Mesenchymal stem cell (in vitro differentiated cells and primary cell): ENCODE measurements around the gene LIMS2.

Experiments
- DNase-seq: peaks from one replicate; pipeline ENCODE4 v3.0.0-alpha.2; 2013
- H2AFZ ChIP-seq: one replicate; pipeline ENCODE4 v1.6.1; 2013; ENCODE audit warnings: low read depth, mild to moderate bottlenecking, control low read depth, inconsistent platforms, low read length, moderate library complexity
- H2AK5ac ChIP-seq: 2 replicates; pipeline ENCODE4 v1.6.1; 2013; ENCODE audit warnings: low read length, moderate library complexity, mild to moderate bottlenecking, inconsistent platforms; ENCODE audit not compliant: severe bottlenecking
- H2BK120ac ChIP-seq: one replicate; pipeline ENCODE4 v1.6.1; 2013; ENCODE audit warnings: low read depth, mild to moderate bottlenecking, inconsistent platforms, low read length, moderate library complexity
- H2BK12ac ChIP-seq, 2 experiments: one replicate each; pipeline ENCODE4 v1.6.1; 2013; ENCODE audit warnings: inconsistent platforms in 2 of 2, low read length in 2 of 2, mild to moderate bottlenecking in 2 of 2, moderate library complexity in 2 of 2, control low read depth in 1 of 2
- H2BK15ac ChIP-seq: one replicate; pipeline ENCODE4 v1.6.1; 2013; ENCODE audit warnings: mild to moderate bottlenecking, low read depth, inconsistent platforms; ENCODE audit not compliant: poor library complexity, severe bottlenecking
- H2BK5ac ChIP-seq: 2 replicates; pipeline ENCODE4 v1.6.1; 2013; ENCODE audit warnings: low read depth, mild to moderate bottlenecking, low read length, control low read depth, inconsistent platforms; ENCODE audit not compliant: poor library complexity, severe bottlenecking
- H3K14ac ChIP-seq, 2 experiments: one replicate each; pipeline ENCODE4 v1.6.1; 2013; ENCODE audit warnings: inconsistent platforms in 2 of 2, low read length in 2 of 2, control low read depth in 1 of 2, mild to moderate bottlenecking in 1 of 2, moderate library complexity in 1 of 2
- H3K18ac ChIP-seq, 2 experiments: one replicate each; pipeline ENCODE4 v1.6.1; 2013; ENCODE audit warnings: inconsistent platforms in 2 of 2, low read length in 2 of 2, control low read depth in 1 of 2, low read depth in 1 of 2, mild to moderate bottlenecking in 1 of 2
- H3K23ac ChIP-seq, 2 experiments: one replicate each; pipeline ENCODE4 v1.6.1; 2013; ENCODE audit warnings: inconsistent platforms in 2 of 2, low read length in 2 of 2, mild to moderate bottlenecking in 2 of 2, moderate library complexity in 2 of 2, control low read depth in 1 of 2
- H3K27ac ChIP-seq: 2 replicates; pipeline ENCODE4 v1.5.1; 2013; ENCODE audit warnings: mild to moderate bottlenecking, moderate library complexity, low read length, control low read depth, inconsistent platforms; ENCODE audit not compliant: poor library complexity, severe bottlenecking
- H3K27me3 ChIP-seq, 2 experiments: 2 replicates each; pipeline versions ENCODE4 v1.6.1 to v1.7.0; 2013; ENCODE audit warnings: low read length in 2 of 2, mild to moderate bottlenecking in 2 of 2, moderate library complexity in 2 of 2, control low read depth in 1 of 2, inconsistent platforms in 1 of 2; ENCODE audit not compliant: control insufficient read depth in 1 of 2, insufficient read depth in 1 of 2
- H3K36me3 ChIP-seq, 2 experiments: 2 replicates each; pipeline versions ENCODE4 v1.6.1 to v1.7.0; 2013; ENCODE audit warnings: low read length in 2 of 2, control low read depth in 1 of 2, inconsistent platforms in 1 of 2, low read depth in 1 of 2, mild to moderate bottlenecking in 1 of 2; ENCODE audit not compliant: insufficient read depth in 2 of 2, control insufficient read depth in 1 of 2
- H3K4ac ChIP-seq, 2 experiments: one replicate each; pipeline ENCODE4 v1.6.1; 2013; ENCODE audit warnings: inconsistent platforms in 2 of 2, low read length in 2 of 2, mild to moderate bottlenecking in 2 of 2, moderate library complexity in 2 of 2, control low read depth in 1 of 2, low read depth in 1 of 2
- H3K4me1 ChIP-seq: 2 replicates; pipeline ENCODE4 v1.6.1; 2013; ENCODE audit warnings: low read depth, low read length, control low read depth; ENCODE audit not compliant: control insufficient read depth, insufficient read depth
- H3K4me2 ChIP-seq: 2 replicates; pipeline ENCODE4 v1.6.1; 2013; ENCODE audit warnings: low read length, mild to moderate bottlenecking, inconsistent platforms; ENCODE audit not compliant: poor library complexity, severe bottlenecking
- H3K4me3 ChIP-seq, 2 experiments: 2 replicates each; pipeline versions ENCODE4 v1.5.1 to v1.7.0; 2013; ENCODE audit warnings: low read length in 2 of 2, mild to moderate bottlenecking in 2 of 2, control low read depth in 1 of 2, low read depth in 1 of 2; ENCODE audit not compliant: insufficient read depth in 1 of 2
- H3K79me1 ChIP-seq: replicated peaks from 2 replicates; pipeline ENCODE4 v1.6.1; 2013; ENCODE audit warnings: mild to moderate bottlenecking, control low read depth, low read length, inconsistent platforms; ENCODE audit not compliant: poor library complexity, severe bottlenecking
- H3K9ac ChIP-seq: 2 replicates; pipeline ENCODE4 v1.7.0; 2013; ENCODE audit warnings: mild to moderate bottlenecking, low read length, moderate library complexity
- H3K9me3 ChIP-seq: 2 replicates; pipeline ENCODE4 v1.7.0; 2013; ENCODE audit warnings: mild to moderate bottlenecking, low read length; ENCODE audit not compliant: control insufficient read depth
- H4K8ac ChIP-seq: one replicate; pipeline ENCODE4 v1.6.1; 2013; ENCODE audit warnings: inconsistent platforms, mild to moderate bottlenecking, low read length, moderate library complexity
- H4K91ac ChIP-seq: one replicate; pipeline ENCODE4 v1.6.1; 2013; ENCODE audit warnings: mild to moderate bottlenecking, low read length, inconsistent platforms
- WGBS: methylation state at CpG from one replicate; pipeline ENCODE4 v1.1.7; 2013; ENCODE audit warnings: mixed read lengths; 5-methylcytosine and 5-hydroxymethylcytosine counted together

LIMS2 gene

DNA sequence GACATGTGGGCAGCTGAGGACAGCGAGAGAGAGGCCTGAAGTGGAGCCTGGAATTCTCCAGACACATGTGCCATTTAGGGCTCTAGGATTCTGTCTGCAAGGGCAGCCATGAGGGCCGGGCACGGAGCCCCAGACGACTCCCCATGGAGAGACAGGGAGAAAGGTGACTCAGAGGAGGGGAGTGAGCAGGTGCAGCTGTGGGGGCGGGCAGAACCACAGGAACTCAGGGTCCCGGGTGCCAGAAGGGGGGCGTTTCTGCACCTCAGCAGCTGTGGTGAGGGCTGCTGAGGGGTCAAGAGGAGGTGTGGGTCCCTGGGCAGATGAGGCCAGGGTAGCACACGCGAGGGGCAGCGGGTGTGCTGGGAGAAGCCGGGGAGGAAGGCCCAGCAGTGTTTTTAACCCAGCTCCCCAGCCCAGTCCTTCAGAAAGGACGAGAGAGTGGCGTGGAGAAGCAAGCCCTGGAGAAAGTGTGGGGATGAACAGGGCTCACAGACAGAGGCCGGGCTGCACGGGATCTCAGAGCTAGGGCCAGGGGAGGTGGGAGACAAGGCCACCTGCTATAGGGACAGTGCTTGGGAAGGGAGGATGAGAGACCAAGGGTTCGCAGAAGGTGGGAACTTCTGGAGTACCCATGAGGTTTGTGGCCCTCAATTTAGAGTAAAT is 21.8 kb downstream of the LIMS2 start:
- H3K4me1 ChIP-seq = peaks cover 26% of the 10 kb centered on the region
- no peak overlapping the region for H3K27ac ChIP-seq
- no peak overlapping the region for H3K4ac ChIP-seq
- H3K14ac ChIP-seq = no peak overlapping the region
- H2BK12ac ChIP-seq = no peak overlapping the region
- no peak overlapping the region for H2AFZ ChIP-seq
- no peak for DNase-seq
- H2AK5ac ChIP-seq = no peak overlapping the region
- no peak overlapping the region for H3K4me3 ChIP-seq
- no peak overlapping the region for H2BK5ac ChIP-seq
- no peak overlapping the region for H3K4me2 ChIP-seq
- peaks cover 0 to 6% of the 10 kb centered on the region in 2 experiments for H3K27me3 ChIP-seq
- peaks cover 0 to 45% of the 10 kb centered on the region in 2 experiments for H3K36me3 ChIP-seq
- H3K18ac ChIP-seq = no peak overlapping the region
- H4K8ac ChIP-seq = no peak overlapping the region
- peak overlapping the region; percentile 65 for H2BK15ac ChIP-seq
- no peak overlapping the region for H2BK120ac ChIP-seq
- H3K23ac ChIP-seq = no peak overlapping the region
- WGBS = 80% methylated on average over 16 of the region's 16 CpGs
- H4K91ac ChIP-seq = peak overlapping the region; percentile 43
- H3K9ac ChIP-seq = no peak overlapping the region
- peaks cover 2% of the 10 kb centered on the region for H3K79me1 ChIP-seq
- no peaks in the 10 kb centered on the region for H3K9me3 ChIP-seq

DNA sequence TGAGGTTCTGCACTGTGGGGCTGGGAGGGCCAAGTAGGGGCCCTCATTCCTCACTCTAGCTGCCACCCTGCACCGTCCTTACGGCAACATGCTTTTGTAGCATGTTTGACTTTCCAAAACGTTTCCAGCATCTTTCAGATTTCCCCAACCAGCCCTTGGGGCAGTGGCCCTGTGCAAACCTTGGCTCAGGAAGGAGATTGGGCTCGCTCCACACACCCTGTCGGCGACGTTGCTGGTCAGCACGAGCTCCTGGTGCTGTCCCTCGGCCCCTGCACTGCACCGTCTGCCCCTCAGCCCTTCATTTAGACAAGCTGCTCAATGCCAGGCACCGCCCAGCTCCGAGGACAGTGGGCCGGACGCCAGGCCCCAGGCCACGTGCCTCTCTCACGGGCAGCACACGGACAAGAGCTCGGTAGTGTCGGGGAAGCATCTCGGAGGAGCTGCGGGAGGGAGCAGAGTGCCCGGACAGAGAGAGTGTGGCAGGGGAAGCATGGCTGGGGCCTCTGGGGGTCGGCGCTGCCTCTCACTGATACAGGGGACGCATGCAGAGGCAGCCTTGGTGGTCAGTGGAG is 22.5 kb downstream of the LIMS2 start:
- Histone ChIP-seq H2BK5ac (no peak overlapping the region), H3K9ac (no peak overlapping the region), H3K4me1 (peaks cover 26% of the 10 kb centered on the region), H3K36me3 (peaks cover 0 to 45% of the 10 kb centered on the region in 2 experiments), H4K91ac (peak overlapping the region; percentile 43), H3K18ac (no peak overlapping the region), H3K23ac (no peak overlapping the region), H4K8ac (no peak overlapping the region), H3K79me1 (peaks cover 2% of the 10 kb centered on the region), H2AK5ac (no peak overlapping the region), H2AFZ (no peak overlapping the region), H3K27ac (no peak overlapping the region), H2BK12ac (no peak overlapping the region), H3K14ac (no peak overlapping the region), H3K4me2 (no peak overlapping the region), H2BK15ac (peak overlapping the region; percentile 65), H2BK120ac (no peak overlapping the region), H3K4ac (no peak overlapping the region), H3K4me3 (no peak overlapping the region), H3K27me3 (peaks cover 0 to 6% of the 10 kb centered on the region in 2 experiments), H3K9me3 (no peaks in the 10 kb centered on the region)
- DNase-seq = no peak
- 82% methylated on average over 25 of the region's 25 CpGs for WGBS

DNA sequence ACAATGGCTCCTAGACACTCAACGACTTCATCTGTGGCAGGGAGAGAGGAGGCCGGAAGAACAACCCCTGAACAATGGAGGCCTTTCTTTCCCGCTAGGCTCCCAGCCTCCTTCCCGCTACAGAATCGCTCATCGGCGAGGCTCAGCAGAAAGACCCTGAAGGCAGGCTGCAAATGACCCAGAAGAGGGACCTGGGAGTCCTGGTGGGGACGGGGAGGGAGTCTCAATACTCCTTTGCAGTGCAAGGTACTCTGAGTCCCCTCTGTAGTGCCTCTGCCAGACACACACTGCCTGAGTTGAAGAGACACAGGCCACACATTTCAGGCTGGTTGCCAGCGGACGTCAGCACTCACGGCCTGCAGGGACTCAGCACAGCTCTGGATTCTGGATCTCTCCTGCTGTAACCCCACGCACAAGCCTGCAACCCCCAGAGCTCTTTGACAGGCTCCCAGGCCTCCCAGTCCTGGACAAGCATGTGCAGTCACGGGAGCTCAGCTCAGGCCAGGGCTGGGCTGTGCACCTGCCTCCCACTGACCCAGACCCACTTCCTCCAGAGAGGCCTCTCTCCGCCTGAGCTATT is 23.3 kb downstream of the LIMS2 start:
- Histone ChIP-seq H3K4me1 (peaks cover 32% of the 10 kb centered on the region), H3K23ac (no peak overlapping the region), H3K4me3 (no peak overlapping the region), H3K79me1 (peaks cover 2% of the 10 kb centered on the region), H3K4ac (peak overlapping the region in 1 of 2 experiments; percentile 35), H3K27me3 (peaks cover 0 to 6% of the 10 kb centered on the region in 2 experiments), H2AFZ (no peak overlapping the region), H2AK5ac (no peak overlapping the region), H3K9ac (no peak overlapping the region), H4K8ac (no peak overlapping the region), H2BK12ac (no peak overlapping the region), H2BK120ac (no peak overlapping the region), H2BK15ac (peak overlapping the region; percentile 9), H3K4me2 (no peak overlapping the region), H3K9me3 (no peaks in the 10 kb centered on the region), H4K91ac (peak overlapping the region; percentile 47), H3K36me3 (peaks cover 0 to 42% of the 10 kb centered on the region in 2 experiments), H2BK5ac (no peak overlapping the region), H3K18ac (peak overlapping the region in 1 of 2 experiments; percentile 4), H3K14ac (no peak overlapping the region), H3K27ac (no peak overlapping the region)
- DNase-seq = peak; percentile 80
- WGBS = 65% methylated on average over 13 of the region's 14 CpGs

DNA sequence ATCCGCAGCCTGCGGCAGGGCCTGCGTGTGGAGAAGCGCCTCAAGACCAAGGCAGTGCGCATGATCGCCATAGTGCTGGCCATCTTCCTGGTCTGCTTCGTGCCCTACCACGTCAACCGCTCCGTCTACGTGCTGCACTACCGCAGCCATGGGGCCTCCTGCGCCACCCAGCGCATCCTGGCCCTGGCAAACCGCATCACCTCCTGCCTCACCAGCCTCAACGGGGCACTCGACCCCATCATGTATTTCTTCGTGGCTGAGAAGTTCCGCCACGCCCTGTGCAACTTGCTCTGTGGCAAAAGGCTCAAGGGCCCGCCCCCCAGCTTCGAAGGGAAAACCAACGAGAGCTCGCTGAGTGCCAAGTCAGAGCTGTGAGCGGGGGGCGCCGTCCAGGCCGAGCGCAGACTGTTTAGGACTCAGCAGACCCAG is 23.9 kb downstream of the LIMS2 start:
- Histone ChIP-seq H2BK5ac (no peak overlapping the region), H3K9me3 (no peaks in the 10 kb centered on the region), H3K18ac (no peak overlapping the region)

More for the DNA sequence above, 23.9 kb downstream of the LIMS2 start:
- no peak overlapping the region for H2BK120ac ChIP-seq
- no peaks in the 10 kb centered on the region for H3K79me1 ChIP-seq
- peaks cover 0 to 37% of the 10 kb centered on the region in 2 experiments for H3K36me3 ChIP-seq
- H3K23ac ChIP-seq = no peak overlapping the region
- H2BK12ac ChIP-seq = peak overlapping the region; percentile 28 to 33
- H2AK5ac ChIP-seq = no peak overlapping the region
- peaks cover 36% of the 10 kb centered on the region for H3K4me1 ChIP-seq
- no peak overlapping the region for H2AFZ ChIP-seq
- WGBS = 96% methylated on average over 29 of the region's 29 CpGs
- H3K4ac ChIP-seq = peak overlapping the region in 1 of 2 experiments; percentile 12
- no peak for DNase-seq
- H3K27ac ChIP-seq = no peak overlapping the region
- no peak overlapping the region for H2BK15ac ChIP-seq
- H3K14ac ChIP-seq = peak overlapping the region in 1 of 2 experiments; percentile 9
- H3K9ac ChIP-seq = no peak overlapping the region
- H3K27me3 ChIP-seq = peaks cover 0 to 6% of the 10 kb centered on the region in 2 experiments
- peak overlapping the region; percentile 48 for H4K8ac ChIP-seq
- no peak overlapping the region for H3K4me3 ChIP-seq
- peak overlapping the region; percentile 60 for H4K91ac ChIP-seq
- no peak overlapping the region for H3K4me2 ChIP-seq
